Keratinocyte (primary cell): ENCODE data around the gene BECN2.

ENCODE experiments used
- CTCF ChIP-seq, 3 experiments: IDR thresholded peaks in 1 of 3; conservative IDR thresholded peaks in 1 of 3; optimal IDR thresholded peaks in 1 of 3; 2 replicates in 2 of 3; 3 replicates in 1 of 3; pipeline versions ENCODE3 to v1.5.1; 2011; ENCODE audit warnings: low read length in 3 of 3, mild to moderate bottlenecking in 3 of 3, moderate library complexity in 2 of 3, control low read depth in 1 of 3, inconsistent platforms in 1 of 3; ENCODE audit not compliant: insufficient read depth in 2 of 3; ENCODE audit errors: extremely low read depth in 1 of 3
- EZH2 ChIP-seq: IDR thresholded peaks from one replicate; pipeline ENCODE4 v1.6.1; 2012; ENCODE audit warnings: inconsistent platforms, mild to moderate bottlenecking, low read length, moderate library complexity

GRCh38 chr1:242002510-242002909, 44.9 kb downstream of the BECN2 start:
- no peak for TF ChIP-seq EZH2
- TF ChIP-seq CTCF (optimal IDR thresholded peaks at IDR 0.05 in 1 of 3, IDR thresholded peaks at IDR 0.05 in 1 of 3, conservative IDR thresholded peaks at IDR 0.05 in 1 of 3; ENCODE audit: extremely low read depth in 1 of 3, insufficient read depth in 2 of 3, low read length in 3 of 3): no peak
